ENCODE measurements around the gene PRX.

The PRX gene

DNA sequence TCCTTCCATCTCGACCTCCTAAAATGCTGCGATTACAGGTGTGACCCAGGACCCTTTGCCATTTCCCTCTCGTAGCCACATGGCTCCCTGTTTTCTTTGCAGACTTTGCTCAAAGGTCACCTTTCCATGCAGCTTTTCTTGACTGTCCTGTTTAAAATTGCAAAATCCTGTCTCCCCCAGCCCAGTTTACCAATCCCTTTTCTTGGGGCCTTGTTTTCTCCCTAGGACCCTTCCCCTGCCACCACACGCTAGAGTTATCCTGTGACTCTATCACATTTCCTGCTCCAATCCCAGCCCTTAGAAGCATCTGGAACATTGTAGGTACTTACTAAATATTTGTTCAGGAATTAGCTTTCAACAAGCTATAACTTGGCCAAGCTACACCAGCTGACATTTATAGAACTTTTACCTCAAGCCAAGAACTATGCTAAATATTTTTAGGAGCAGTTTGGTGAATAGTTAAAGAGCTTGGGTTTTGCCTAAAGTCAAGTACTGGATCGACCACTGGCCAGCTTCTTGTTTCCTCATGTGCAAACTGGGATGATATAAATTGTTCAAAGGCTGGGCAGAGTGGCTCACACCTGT, 40.1 kb upstream of the PRX start:
- TF ChIP-seq, protein P1, sequence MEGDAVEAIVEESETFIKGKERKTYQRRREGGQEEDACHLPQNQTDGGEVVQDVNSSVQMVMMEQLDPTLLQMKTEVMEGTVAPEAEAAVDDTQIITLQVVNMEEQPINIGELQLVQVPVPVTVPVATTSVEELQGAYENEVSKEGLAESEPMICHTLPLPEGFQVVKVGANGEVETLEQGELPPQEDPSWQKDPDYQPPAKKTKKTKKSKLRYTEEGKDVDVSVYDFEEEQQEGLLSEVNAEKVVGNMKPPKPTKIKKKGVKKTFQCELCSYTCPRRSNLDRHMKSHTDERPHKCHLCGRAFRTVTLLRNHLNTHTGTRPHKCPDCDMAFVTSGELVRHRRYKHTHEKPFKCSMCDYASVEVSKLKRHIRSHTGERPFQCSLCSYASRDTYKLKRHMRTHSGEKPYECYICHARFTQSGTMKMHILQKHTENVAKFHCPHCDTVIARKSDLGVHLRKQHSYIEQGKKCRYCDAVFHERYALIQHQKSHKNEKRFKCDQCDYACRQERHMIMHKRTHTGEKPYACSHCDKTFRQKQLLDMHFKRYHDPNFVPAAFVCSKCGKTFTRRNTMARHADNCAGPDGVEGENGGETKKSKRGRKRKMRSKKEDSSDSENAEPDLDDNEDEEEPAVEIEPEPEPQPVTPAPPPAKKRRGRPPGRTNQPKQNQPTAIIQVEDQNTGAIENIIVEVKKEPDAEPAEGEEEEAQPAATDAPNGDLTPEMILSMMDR (IDR thresholded peaks at IDR 0.05; ENCODE audit: borderline replicate concordance, insufficient read depth, low read depth, low read length): no peak
- H3K4me3 ChIP-seq (ENCODE audit: low read depth, low read length): no peak overlapping the region

DNA sequence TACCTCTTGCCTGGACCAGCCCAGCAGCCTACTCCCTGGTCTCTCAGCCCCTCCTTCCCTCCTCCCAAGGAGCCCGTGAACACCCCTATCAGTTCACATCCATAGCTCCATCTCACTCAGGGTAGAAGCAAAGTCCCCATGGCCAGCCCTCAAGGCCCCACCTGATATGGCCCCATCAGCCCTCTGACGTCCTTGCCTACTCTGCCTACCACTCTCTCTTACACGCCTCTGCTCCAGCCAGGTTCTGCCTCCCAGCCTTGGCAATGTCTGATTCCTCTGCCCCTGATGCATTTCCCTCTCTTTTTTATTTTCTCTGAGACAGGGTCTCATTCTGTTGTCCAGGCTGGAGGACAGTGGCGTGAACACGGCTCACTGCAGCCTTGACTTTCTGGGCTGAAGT, 38.8 kb upstream of the PRX start:
- TF ChIP-seq, protein P1 (IDR thresholded peaks at IDR 0.05; ENCODE audit: borderline replicate concordance, insufficient read depth, low read depth, low read length): no peak

DNA sequence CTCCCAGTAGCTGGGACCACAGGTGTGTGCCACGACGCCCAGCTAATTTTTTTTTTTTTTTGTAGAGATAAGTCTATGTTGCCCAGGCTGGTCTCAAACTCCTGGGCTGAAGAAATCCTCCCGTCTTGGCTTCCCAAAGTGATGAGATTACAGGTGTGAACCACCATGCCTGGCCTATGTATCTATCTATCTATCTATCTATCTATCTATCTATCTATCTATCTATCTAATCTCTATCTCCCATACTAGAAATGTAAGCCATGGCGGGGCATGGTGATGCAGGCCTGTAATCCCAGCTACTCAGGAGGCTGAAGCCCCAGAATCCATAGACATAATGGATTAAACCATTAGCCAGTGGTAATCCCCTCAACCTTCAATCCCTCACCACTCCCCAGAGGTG, 37.5 kb upstream of the PRX start:
- H3K4me3 ChIP-seq (ENCODE audit: low read depth, low read length): no peak overlapping the region
- TF ChIP-seq, protein P1 (IDR thresholded peaks at IDR 0.05; ENCODE audit: borderline replicate concordance, insufficient read depth, low read depth, low read length): no peak

More for the DNA sequence above, 38.8 kb upstream of the PRX start:
- H3K4me3 ChIP-seq (ENCODE audit: low read depth, low read length): no peak overlapping the region

DNA sequence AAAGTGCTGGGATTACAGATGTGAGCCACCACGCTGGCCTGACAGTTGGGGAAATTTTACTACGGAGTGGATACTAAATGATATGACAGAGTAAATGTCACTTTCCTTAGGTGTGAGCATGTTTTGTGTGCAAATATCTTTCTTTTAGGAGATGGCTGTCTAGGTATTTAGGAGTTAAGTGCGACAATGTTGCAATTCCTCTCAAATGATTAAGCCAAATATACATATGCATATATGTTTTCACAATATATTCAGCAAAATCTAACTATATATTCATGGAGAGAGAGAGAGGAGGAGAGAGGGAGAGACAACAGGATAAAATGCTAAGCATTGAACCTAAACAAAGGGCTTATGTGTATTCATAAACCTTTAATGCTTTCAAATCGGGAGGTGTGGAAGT, 36.3 kb upstream of the PRX start:
- TF ChIP-seq, protein P1 (IDR thresholded peaks at IDR 0.05; ENCODE audit: borderline replicate concordance, insufficient read depth, low read depth, low read length): no peak
- no peak overlapping the region for H3K4me3 ChIP-seq (ENCODE audit: low read depth, low read length)

DNA sequence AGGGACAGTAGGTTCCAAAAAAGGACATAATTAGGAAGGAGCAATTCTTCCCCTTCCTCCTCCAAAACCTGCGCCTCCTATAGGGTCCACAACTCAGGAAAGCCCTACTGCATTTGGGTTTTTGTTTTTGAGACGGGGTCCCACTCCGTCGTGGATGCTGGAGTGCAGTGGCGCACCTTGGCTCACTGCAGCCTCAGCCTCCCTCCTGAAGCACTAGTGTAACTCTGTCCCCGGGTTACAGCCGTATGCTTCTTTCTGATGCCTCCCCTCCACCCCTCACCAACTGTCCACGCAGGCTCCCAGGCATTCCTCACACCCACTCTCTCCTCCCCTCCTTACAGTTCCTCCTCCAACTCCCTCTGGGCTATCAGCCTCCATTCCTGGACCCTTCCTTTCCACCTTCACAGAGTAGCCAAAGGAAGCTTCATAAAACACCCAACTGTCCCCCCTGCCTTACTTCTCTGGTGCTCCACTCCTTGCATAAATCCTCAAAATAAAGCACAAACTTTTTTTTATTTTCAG, 33.1 kb upstream of the PRX start:
- TF ChIP-seq, protein P1 (IDR thresholded peaks at IDR 0.05; ENCODE audit: borderline replicate concordance, insufficient read depth, low read depth, low read length): no peak

DNA sequence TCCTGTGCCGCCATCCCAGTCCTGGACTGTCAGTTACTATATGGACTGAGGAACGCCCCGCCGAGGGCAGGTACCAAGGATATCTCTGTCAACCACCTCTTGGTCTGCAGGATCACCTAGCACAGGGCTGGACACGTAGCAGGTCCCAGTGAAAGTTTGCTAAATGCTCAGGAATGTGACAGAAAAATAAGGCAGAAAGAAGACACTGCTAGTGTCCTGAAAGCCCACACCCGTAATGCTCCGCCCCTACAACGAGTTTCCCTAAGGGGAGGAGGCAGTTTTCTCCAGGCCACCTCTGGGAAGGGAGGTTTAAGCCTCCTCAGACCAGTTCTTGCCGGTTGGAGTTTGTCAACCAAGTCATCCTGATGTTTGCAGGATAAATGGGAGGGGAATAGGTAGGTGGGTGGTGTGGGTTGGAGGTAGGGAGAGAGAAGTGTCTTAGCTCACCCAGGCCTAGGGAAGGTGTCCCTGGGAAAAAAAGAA, 32.6 kb upstream of the PRX start:
- no peak overlapping the region for H3K4me3 ChIP-seq (ENCODE audit: low read depth, low read length)
- TF ChIP-seq, protein P1 (IDR thresholded peaks at IDR 0.05; ENCODE audit: borderline replicate concordance, insufficient read depth, low read depth, low read length): no peak

More for the DNA sequence above, 33.1 kb upstream of the PRX start:
- no peak overlapping the region for H3K4me3 ChIP-seq (ENCODE audit: low read depth, low read length)

DNA sequence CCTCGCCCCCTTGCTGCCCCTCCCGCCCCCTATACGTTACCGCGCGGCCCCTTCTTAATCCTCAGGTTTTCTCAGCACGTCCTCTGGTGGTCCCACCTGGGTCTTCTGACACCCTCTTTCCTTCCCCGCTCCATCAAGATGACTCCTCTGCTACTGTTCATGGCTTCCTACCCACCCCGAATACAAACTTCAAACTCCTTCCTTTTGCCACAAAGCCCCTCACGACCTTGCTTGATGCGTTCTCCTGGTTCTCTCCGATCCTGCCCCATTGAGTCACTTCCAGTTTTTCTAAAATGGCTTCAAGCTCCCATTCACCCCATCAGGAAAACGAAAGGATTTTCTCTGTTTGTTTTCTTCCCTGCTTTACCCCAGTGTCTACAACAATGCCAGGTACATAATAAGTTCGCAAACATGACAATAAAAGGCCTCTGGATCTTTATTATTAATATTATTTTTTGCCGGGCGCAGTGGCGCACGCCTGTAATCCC, 31.7 kb upstream of the PRX start:
- peak overlapping the region; percentile 75 for H3K4me3 ChIP-seq (ENCODE audit: low read depth, low read length)
- TF ChIP-seq, protein P1 (IDR thresholded peaks at IDR 0.05; ENCODE audit: borderline replicate concordance, insufficient read depth, low read depth, low read length): peak; percentile 37; the same call in 1 of the 2 replicates

Measured in GM12875 (cell line).